Colonic mucosa (tissue), 4 donors: ENCODE results near the gene SLC13A5. TPM values are rescaled to one million over a fixed set of nuclear protein-coding genes. Genes with fewer than 3 reads are reported as not detected.

Experiments used
- DNase-seq: peaks from one replicate; pipeline ENCODE4 v3.0.0-alpha.2; 2020
- H3K27ac ChIP-seq: fragments of 200-600 bp; one replicate; pipeline ENCODE4 v1.8.0; 2021
- H3K27me3 ChIP-seq: fragments of 200-600 bp; one replicate; pipeline ENCODE4 v1.8.0; 2021
- H3K36me3 ChIP-seq: fragments of 200-600 bp; one replicate; pipeline ENCODE4 v1.8.0; 2021
- H3K4me1 ChIP-seq: fragments of 200-600 bp; one replicate; pipeline ENCODE4 v1.8.0; 2021; ENCODE audit warnings: mild to moderate bottlenecking
- H3K4me3 ChIP-seq: fragments of 200-600 bp; one replicate; pipeline ENCODE4 v1.8.0; 2021
- H3K9ac ChIP-seq, 2 donors: one replicate each; pipeline ENCODE4 v1.7.0; 2013; ENCODE audit warnings: control low read depth in 2 of 2, low read depth in 2 of 2, low read length in 2 of 2
- H3K9me3 ChIP-seq: fragments of 200-600 bp; one replicate; pipeline ENCODE4 v1.8.0; 2021
- CTCF ChIP-seq: fragments of 200-600 bp; IDR thresholded peaks from one replicate; pipeline ENCODE4 v1.8.0; 2022; ENCODE audit warnings: antibody characterized with exemption, mild to moderate bottlenecking
- intact Hi-C: fragments of 100-400 bp; cut with DNase I; formaldehyde crosslinking; loops from one replicate; pipeline ENCODE4 v1.14.1; 2022
- total RNA-seq, 2 donors: library from RNA; stranded (reverse); fragmentation: NEBNext Ultra II Directional in 1 of 2; extraction: Animal tissue kit (Norgen Biotek cat#: 25700) in 1 of 2; gene quantifications; one replicate each; pipeline ENCODE4 v1.2.1, GENCODE V29; 2021
- donor health status: healthy.
- donor health status: DM: no; HTN: no; CAD: no.
- donor health status: DM: no; HTN: no; CAD: no.

The SLC13A5 gene
- total RNA-seq, 2 donors from 2014 or later = 0.62 TPM; not detected in 1

- intact Hi-C loops = no loop called here
- Histone ChIP-seq H3K4me1 (peaks cover 9% of the 10 kb centered on the region), H3K9ac (peak within 1 kb of the TSS; percentile 82 to 87), H3K27ac (peak within 1 kb of the TSS; percentile 81), H3K4me3 (peak within 1 kb of the TSS; percentile 98), H3K36me3 (peaks cover 5% of the 10 kb centered on the region), H3K9me3 (no peaks in the 10 kb centered on the region), H3K27me3 (no peaks in the 10 kb centered on the region)
- DNase-seq = peak; percentile 94
- no peak for TF ChIP-seq CTCF
Observed at GRCh38 chr17:6640536-6641246, 72.5 kb downstream of the SLC13A5 start, which contains the start of the genes KIAA0753 and TXNDC17. Gene KIAA0753, minus strand, starts transcription at chr17:6640711. Its CDS starts 5,608 bp downstream, at chr17:6635103. Gene TXNDC17, plus strand, starts transcription at chr17:6641060. Its CDS starts 23 bp downstream, at chr17:6641083.

- intact Hi-C loops = loop anchor here (10.0 kb wide), 1 partner anchor 65 kb away; no protein-coding TSS in a partner anchor
- H3K9me3 ChIP-seq = no peaks in the 10 kb centered on the region
- peaks cover 3% of the 10 kb centered on the region for H3K36me3 ChIP-seq
- no peaks in the 10 kb centered on the region for H3K27me3 ChIP-seq
- DNase-seq = peak; percentile 42
- peak overlapping the region; percentile 81 for H3K27ac ChIP-seq
- peak overlapping the region; percentile 82 to 87 for H3K9ac ChIP-seq
- peaks cover 9% of the 10 kb centered on the region for H3K4me1 ChIP-seq
- H3K4me3 ChIP-seq = peak overlapping the region; percentile 98
- TF ChIP-seq CTCF = no peak
Observed at GRCh38 chr17:6639586-6640535, 73.3 kb downstream of the SLC13A5 start.

- Histone ChIP-seq H3K9me3 (no peaks in the 10 kb centered on the region), H3K4me1 (peaks cover 9% of the 10 kb centered on the region), H3K27me3 (no peaks in the 10 kb centered on the region), H3K9ac (peak overlapping the region; percentile 76 to 82), H3K36me3 (no peaks in the 10 kb centered on the region), H3K27ac (no peak overlapping the region), H3K4me3 (peak overlapping the region; percentile 98)
- TF ChIP-seq CTCF = no peak
- DNase-seq = peak; percentile 22
- intact Hi-C loops = loop anchor here (10.0 kb wide), 1 partner anchor 64 kb away; no protein-coding TSS in a partner anchor
Observed at GRCh38 chr17:6639014-6639585, 74.1 kb downstream of the SLC13A5 start.

GRCh38 chr17:6638046-6638908 lies 74.9 kb downstream of the SLC13A5 start:
- peaks cover 9% of the 10 kb centered on the region for H3K4me1 ChIP-seq
- H3K36me3 ChIP-seq = no peaks in the 10 kb centered on the region
- no peak overlapping the region for H3K4me3 ChIP-seq
- TF ChIP-seq CTCF = no peak
- H3K9ac ChIP-seq = no peak overlapping the region
- DNase-seq = no peak
- H3K27me3 ChIP-seq = no peaks in the 10 kb centered on the region
- intact Hi-C loops = loop anchor here (10.0 kb wide), 1 partner anchor 63 kb away; no protein-coding TSS in a partner anchor
- no peak overlapping the region for H3K27ac ChIP-seq
- no peaks in the 10 kb centered on the region for H3K9me3 ChIP-seq
